ENCODE results near the gene EXD2.

EXD2 gene

DNA sequence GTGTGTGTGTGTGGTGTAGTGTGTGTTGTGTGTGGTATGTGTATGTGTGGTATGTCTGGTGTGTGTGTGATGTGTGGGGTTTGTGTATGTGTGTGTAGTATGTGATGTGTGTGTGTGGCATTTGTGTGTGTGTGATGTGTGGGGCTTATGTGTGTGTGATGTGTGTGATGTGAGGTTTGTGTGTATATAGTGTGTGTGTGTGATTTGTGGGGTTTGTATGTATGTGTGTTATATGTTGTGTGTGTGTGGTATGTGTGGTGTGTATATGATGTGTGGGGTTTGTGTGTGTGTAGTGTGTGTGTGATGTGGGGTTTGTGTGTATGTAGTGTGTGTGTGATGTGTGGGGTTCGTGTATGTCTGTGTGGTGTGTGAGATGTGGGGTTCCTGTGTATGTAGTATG, 78.1 kb downstream of the EXD2 start:
- no peak overlapping the region for H3K4me3 ChIP-seq (replicated peaks; ENCODE audit: insufficient read depth, low read length)
- no peak overlapping the region for H3K27ac ChIP-seq (replicated peaks)
- H3K27me3 ChIP-seq (ENCODE audit: insufficient read depth, poor library complexity, severe bottlenecking), result no peaks in the 10 kb centered on the region
- DNase-seq (ENCODE audit: low read depth in 1 of 2, low spot score in 1 of 2), result no peak
- TF ChIP-seq SPI1 (IDR thresholded peaks at IDR 0.05; ENCODE audit: borderline replicate concordance, low read depth), result no peak
- TF ChIP-seq, protein P1, sequence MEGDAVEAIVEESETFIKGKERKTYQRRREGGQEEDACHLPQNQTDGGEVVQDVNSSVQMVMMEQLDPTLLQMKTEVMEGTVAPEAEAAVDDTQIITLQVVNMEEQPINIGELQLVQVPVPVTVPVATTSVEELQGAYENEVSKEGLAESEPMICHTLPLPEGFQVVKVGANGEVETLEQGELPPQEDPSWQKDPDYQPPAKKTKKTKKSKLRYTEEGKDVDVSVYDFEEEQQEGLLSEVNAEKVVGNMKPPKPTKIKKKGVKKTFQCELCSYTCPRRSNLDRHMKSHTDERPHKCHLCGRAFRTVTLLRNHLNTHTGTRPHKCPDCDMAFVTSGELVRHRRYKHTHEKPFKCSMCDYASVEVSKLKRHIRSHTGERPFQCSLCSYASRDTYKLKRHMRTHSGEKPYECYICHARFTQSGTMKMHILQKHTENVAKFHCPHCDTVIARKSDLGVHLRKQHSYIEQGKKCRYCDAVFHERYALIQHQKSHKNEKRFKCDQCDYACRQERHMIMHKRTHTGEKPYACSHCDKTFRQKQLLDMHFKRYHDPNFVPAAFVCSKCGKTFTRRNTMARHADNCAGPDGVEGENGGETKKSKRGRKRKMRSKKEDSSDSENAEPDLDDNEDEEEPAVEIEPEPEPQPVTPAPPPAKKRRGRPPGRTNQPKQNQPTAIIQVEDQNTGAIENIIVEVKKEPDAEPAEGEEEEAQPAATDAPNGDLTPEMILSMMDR (IDR thresholded peaks at IDR 0.05; ENCODE audit: insufficient read depth, low read length), result no peak
- TF ChIP-seq POLR2AphosphoS5 (IDR thresholded peaks at IDR 0.05; ENCODE audit: low read depth), result no peak
- TF ChIP-seq, protein P2, sequence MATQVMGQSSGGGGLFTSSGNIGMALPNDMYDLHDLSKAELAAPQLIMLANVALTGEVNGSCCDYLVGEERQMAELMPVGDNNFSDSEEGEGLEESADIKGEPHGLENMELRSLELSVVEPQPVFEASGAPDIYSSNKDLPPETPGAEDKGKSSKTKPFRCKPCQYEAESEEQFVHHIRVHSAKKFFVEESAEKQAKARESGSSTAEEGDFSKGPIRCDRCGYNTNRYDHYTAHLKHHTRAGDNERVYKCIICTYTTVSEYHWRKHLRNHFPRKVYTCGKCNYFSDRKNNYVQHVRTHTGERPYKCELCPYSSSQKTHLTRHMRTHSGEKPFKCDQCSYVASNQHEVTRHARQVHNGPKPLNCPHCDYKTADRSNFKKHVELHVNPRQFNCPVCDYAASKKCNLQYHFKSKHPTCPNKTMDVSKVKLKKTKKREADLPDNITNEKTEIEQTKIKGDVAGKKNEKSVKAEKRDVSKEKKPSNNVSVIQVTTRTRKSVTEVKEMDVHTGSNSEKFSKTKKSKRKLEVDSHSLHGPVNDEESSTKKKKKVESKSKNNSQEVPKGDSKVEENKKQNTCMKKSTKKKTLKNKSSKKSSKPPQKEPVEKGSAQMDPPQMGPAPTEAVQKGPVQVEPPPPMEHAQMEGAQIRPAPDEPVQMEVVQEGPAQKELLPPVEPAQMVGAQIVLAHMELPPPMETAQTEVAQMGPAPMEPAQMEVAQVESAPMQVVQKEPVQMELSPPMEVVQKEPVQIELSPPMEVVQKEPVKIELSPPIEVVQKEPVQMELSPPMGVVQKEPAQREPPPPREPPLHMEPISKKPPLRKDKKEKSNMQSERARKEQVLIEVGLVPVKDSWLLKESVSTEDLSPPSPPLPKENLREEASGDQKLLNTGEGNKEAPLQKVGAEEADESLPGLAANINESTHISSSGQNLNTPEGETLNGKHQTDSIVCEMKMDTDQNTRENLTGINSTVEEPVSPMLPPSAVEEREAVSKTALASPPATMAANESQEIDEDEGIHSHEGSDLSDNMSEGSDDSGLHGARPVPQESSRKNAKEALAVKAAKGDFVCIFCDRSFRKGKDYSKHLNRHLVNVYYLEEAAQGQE (IDR thresholded peaks at IDR 0.05; ENCODE audit: insufficient replicate concordance, low read depth), result no peak
- TF ChIP-seq GABPA (IDR thresholded peaks at IDR 0.05; ENCODE audit: low read depth), result no peak

DNA sequence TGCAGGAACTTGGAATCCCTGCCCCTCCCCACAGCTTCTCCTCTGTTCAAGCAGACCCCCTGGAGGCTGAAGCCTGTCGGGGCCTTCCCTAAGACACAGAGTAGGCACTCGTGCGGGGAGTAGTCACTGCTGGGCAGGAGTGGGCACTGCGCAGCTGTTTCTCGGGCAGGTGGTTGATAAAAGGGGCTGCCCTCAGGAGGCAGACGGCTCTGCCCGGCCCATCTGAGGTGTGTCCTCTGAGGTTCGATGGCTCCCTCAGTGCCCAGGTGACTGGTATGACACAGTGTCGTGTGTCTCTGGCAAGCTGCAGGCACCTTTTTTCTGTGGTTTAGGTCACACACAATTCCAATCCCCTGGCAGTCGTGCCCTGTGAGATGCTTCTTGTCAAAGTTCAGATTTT, 78.8 kb downstream of the EXD2 start:
- Histone ChIP-seq H3K27me3 (ENCODE audit: insufficient read depth, poor library complexity, severe bottlenecking) (no peaks in the 10 kb centered on the region), H3K4me3 (replicated peaks; ENCODE audit: insufficient read depth, low read length) (no peak overlapping the region), H3K27ac (replicated peaks) (no peak overlapping the region)
- DNase-seq (ENCODE audit: low read depth in 1 of 2, low spot score in 1 of 2), result no peak
- TF ChIP-seq POLR2AphosphoS5 (IDR thresholded peaks at IDR 0.05; ENCODE audit: low read depth), result no peak
- TF ChIP-seq, protein P1 (IDR thresholded peaks at IDR 0.05; ENCODE audit: insufficient read depth, low read length), result no peak
- no peak for TF ChIP-seq GABPA (IDR thresholded peaks at IDR 0.05; ENCODE audit: low read depth)
- TF ChIP-seq SPI1 (IDR thresholded peaks at IDR 0.05; ENCODE audit: borderline replicate concordance, low read depth), result no peak

DNA sequence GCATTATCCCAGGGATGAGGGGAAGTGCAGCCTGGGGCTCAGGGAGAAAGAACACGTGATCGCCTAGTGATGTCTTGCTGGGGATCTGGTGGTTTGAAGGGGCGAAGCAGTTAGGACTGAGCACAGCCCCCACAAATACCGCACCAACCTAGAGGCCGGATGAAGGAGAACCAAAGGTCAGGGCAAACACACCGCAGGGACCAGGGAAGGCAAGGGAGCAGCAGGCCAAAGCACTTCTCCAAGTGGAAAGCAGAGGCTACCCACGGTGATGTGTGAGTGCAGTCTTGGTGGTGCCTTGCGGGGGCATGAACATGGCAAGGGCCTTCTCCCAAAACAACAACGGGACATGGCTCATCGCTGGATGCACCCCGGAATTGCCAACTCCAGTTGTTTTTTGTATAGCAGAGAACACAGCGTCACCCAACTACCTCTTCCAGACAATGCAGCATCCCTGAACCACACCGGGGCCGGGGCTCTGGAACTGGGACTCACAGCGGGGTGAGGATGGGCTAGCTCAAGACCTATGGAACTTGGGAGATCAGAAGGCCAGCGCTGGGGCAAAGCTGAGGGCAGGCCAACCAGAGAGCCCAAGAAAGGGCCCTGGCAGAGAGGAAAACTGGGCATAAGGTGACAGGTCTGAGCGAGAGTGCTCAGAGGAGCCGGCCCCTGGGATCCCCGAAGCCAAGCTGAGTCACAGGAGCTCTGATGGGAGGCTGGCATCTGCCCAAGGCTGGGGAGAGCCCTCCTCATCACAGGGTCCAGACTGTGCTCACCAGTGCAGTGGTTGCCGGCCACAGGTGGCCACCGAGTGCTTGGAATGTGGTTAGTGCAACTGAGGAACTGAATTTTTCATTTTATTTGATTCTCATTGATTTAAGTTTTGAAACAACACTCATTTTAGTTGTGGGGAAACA, 79.8 kb downstream of the EXD2 start:
- Histone ChIP-seq H3K27ac (replicated peaks) (no peak overlapping the region), H3K27me3 (ENCODE audit: insufficient read depth, poor library complexity, severe bottlenecking) (no peaks in the 10 kb centered on the region), H3K4me3 (replicated peaks; ENCODE audit: insufficient read depth, low read length) (no peak overlapping the region)
- TF ChIP-seq SPI1 (IDR thresholded peaks at IDR 0.05; ENCODE audit: borderline replicate concordance, low read depth) (no peak), POLR2AphosphoS5 (IDR thresholded peaks at IDR 0.05; ENCODE audit: low read depth) (no peak), GABPA (IDR thresholded peaks at IDR 0.05; ENCODE audit: low read depth) (no peak)
- TF ChIP-seq, protein P1 (IDR thresholded peaks at IDR 0.05; ENCODE audit: insufficient read depth, low read length), result no peak
- TF ChIP-seq, protein P2 (IDR thresholded peaks at IDR 0.05; ENCODE audit: insufficient replicate concordance, low read depth), result no peak
- DNase-seq (ENCODE audit: low read depth in 1 of 2, low spot score in 1 of 2), result no peak
